A549 (cell line): ENCODE measurements around the gene GRIA3. TPM values are rescaled to one million over a fixed set of nuclear protein-coding genes. Genes with fewer than 3 reads are reported as not detected.

Experiments
- ATAC-seq, 2 experiments: fragments of 200-7000 bp in 1 of 2; fragments of >200 bp in 1 of 2; cut with Nextera tagmentation in 1 of 2; cut with Tn5 transposase in 1 of 2; 3 replicates each; pipeline versions ENCODE4 v1.8.0 to v1.9.1; 2018 to 2020; ENCODE audit warnings: mild to moderate bottlenecking in 1 of 2, moderate library complexity in 1 of 2
- CTCF ChIA-PET: fragments of 300-600 bp; sonication (Branson Sonifier 250); formaldehyde crosslinking; extraction: SDS; loops from one replicate; lab custom pipeline; 2021; ENCODE audit warnings: antibody characterized with exemption, inconsistent platforms; lab: Yijun Ruan, JAX
- POLR2A ChIA-PET: fragments of 350-600 bp; formaldehyde crosslinking; extraction: SDS; loops from one replicate; lab custom pipeline; 2021; ENCODE audit warnings: antibody characterized with exemption, inconsistent platforms; lab: Yijun Ruan, JAX
- DNase-seq, 2 experiments: peaks; one replicate each; pipeline versions ENCODE4 v3.0.0 to v3.0.0-alpha.2; 2011 to 2016; ENCODE audit warnings: low read depth in 1 of 2, low spot score in 1 of 2
- FAIRE-seq: peaks from 2 replicates; lab custom pipeline; 2011; peaks lifted over from hg19 to GRCh38; lab: Jason Lieb, UNC
- H3K27ac ChIP-seq, 2 experiments: fragments of >200 bp; sonication (Bioruptor Twin); formaldehyde crosslinking; 3 replicates each; pipeline ENCODE4 v1.5.1; 2016 to 2017
- H3K4me1 ChIP-seq: fragments of >200 bp; sonication (Bioruptor Twin); formaldehyde crosslinking; 3 replicates; pipeline ENCODE4 v1.6.1; 2016
- H3K4me2 ChIP-seq: fragments of >200 bp; sonication (Bioruptor Twin); formaldehyde crosslinking; 3 replicates; pipeline ENCODE4 v1.6.1; 2016
- H3K4me3 ChIP-seq: fragments of >200 bp; sonication (Bioruptor Twin); formaldehyde crosslinking; 3 replicates; pipeline ENCODE4 v1.5.1; 2016
- H3K9me3 ChIP-seq: fragments of >200 bp; sonication (Bioruptor Twin); formaldehyde crosslinking; 3 replicates; pipeline ENCODE4 v1.6.1; 2016
- CBX8 ChIP-seq: fragments of 200-600 bp; sonication (generic); IDR thresholded peaks from 2 replicates; pipeline ENCODE4 v1.6.1; 2016
- CEBPB ChIP-seq, 2 experiments: fragments of >200 bp in 1 of 2; sonication (Bioruptor Twin) in 1 of 2; formaldehyde crosslinking in 1 of 2; IDR thresholded peaks; 2 replicates each; pipeline ENCODE4 v1.6.1; 2012 to 2016
- CHD2 ChIP-seq: fragments of 150-350 bp; IDR thresholded peaks from 2 replicates; pipeline ENCODE4 v1.6.1; 2014; ENCODE audit warnings: low read length; ENCODE audit not compliant: partially characterized antibody
- CHD4 ChIP-seq: fragments of 200-600 bp; sonication (generic); IDR thresholded peaks from 2 replicates; pipeline ENCODE4 v1.6.1; 2016; ENCODE audit warnings: antibody characterized with exemption, mild to moderate bottlenecking, borderline replicate concordance
- EP300 ChIP-seq, 2 experiments: fragments of >200 bp; sonication (Bioruptor Twin); formaldehyde crosslinking; IDR thresholded peaks; 2 replicates in 1 of 2; 3 replicates in 1 of 2; pipeline ENCODE4 v1.6.1; 2016 to 2017
- FOSB ChIP-seq: fragments of 250-450 bp; sonication (Bioruptor Pico); IDR thresholded peaks from 2 replicates; pipeline ENCODE4 v1.5.0; 2020; ENCODE audit warnings: mild to moderate bottlenecking, moderate library complexity
- FOSL2 ChIP-seq, 2 experiments: fragments of 450-650 bp in 1 of 2; fragments of >200 bp in 1 of 2; sonication (Bioruptor Twin) in 1 of 2; formaldehyde crosslinking; IDR thresholded peaks; 2 replicates each; pipeline versions ENCODE4 v1.5.0 to v1.6.1; 2016 to 2020; ENCODE audit warnings: mild to moderate bottlenecking in 1 of 2, moderate library complexity in 1 of 2
- HOXA7 ChIP-seq: fragments of 250-450 bp; sonication (Bioruptor Pico); IDR thresholded peaks from 2 replicates; pipeline ENCODE4 v1.5.0; 2020; ENCODE audit warnings: mild to moderate bottlenecking, moderate library complexity
- HOXB13 ChIP-seq: fragments of 250-450 bp; sonication (Bioruptor Pico); IDR thresholded peaks from 2 replicates; pipeline ENCODE4 v1.5.0; 2020; ENCODE audit warnings: low read depth, mild to moderate bottlenecking, moderate library complexity
- HOXB5 ChIP-seq: fragments of 250-450 bp; sonication (Bioruptor Pico); IDR thresholded peaks from 2 replicates; pipeline ENCODE4 v1.5.0; 2020; ENCODE audit warnings: mild to moderate bottlenecking, moderate library complexity
- JUN ChIP-seq, 2 experiments: fragments of >200 bp; sonication (Bioruptor Twin); formaldehyde crosslinking; IDR thresholded peaks; 2 replicates in 1 of 2; 3 replicates in 1 of 2; pipeline ENCODE4 v1.6.1; 2016 to 2017
- JUNB ChIP-seq: fragments of >200 bp; sonication (Bioruptor Twin); formaldehyde crosslinking; IDR thresholded peaks from 2 replicates; pipeline ENCODE4 v1.6.1; 2016
- MAZ ChIP-seq: fragments of 150-350 bp; IDR thresholded peaks from 2 replicates; pipeline ENCODE4 v1.6.1; 2014; ENCODE audit warnings: antibody characterized with exemption, low read depth, low read length, borderline replicate concordance
- NFE2L2 ChIP-seq: fragments of 150-350 bp; conservative IDR thresholded peaks from 2 replicates; pipeline ENCODE4 v1.6.1; 2014; ENCODE audit warnings: low read length
- NR3C1 ChIP-seq: fragments of >200 bp; sonication (Bioruptor Twin); formaldehyde crosslinking; IDR thresholded peaks from 3 replicates; pipeline ENCODE4 v1.6.1; 2017
- POLR2AphosphoS2 ChIP-seq: conservative IDR thresholded peaks from 2 replicates; pipeline ENCODE4 v1.6.1; 2012; ENCODE audit warnings: low read length, improper control_type of control experiment, inconsistent platforms
- ZFP36 ChIP-seq: fragments of 450-650 bp; IDR thresholded peaks from 2 replicates; pipeline ENCODE4 v1.6.1; 2014; ENCODE audit warnings: borderline replicate concordance; ENCODE audit not compliant: partially characterized antibody
- ZNF302 ChIP-seq: fragments of 250-450 bp; sonication (Bioruptor Pico); IDR thresholded peaks from 2 replicates; pipeline ENCODE4 v1.9.0; 2021; ENCODE audit warnings: inconsistent platforms, mild to moderate bottlenecking, moderate library complexity
- WGBS: methylation state at CpG from one replicate; pipeline ENCODE4 v1.1.6; 2017; ENCODE audit errors: missing lambda C conversion rate; 5-methylcytosine and 5-hydroxymethylcytosine counted together
- polyA plus RNA-seq, 4 experiments: library from polyadenylated mRNA; depleted of rRNA in 3 of 4; stranded (reverse); fragments of >200 nt; fragmentation: RNase III in 1 of 4; extraction: RNeasy Plus Mini Kit Qiagen cat#74134 plus additional on column Dnase treatment in 1 of 4; gene quantifications; 2 replicates in 3 of 4; 3 replicates in 1 of 4; pipeline ENCODE4 v1.2.3, GENCODE V29; 2011 to 2017
- TF ChIP-seq, protein P1 (sequence below): fragments of 450-650 bp; IDR thresholded peaks from 2 replicates; pipeline ENCODE4 v1.6.1; 2014; ENCODE audit warnings: antibody characterized with exemption
- TF ChIP-seq, protein P2 (sequence below): fragments of 250-450 bp; sonication (Bioruptor Pico); IDR thresholded peaks from 2 replicates; pipeline ENCODE4 v1.5.0; 2020; ENCODE audit warnings: low read depth, mild to moderate bottlenecking, moderate library complexity
- TF ChIP-seq, protein P3 (sequence below): fragments of >200 bp; sonication (Bioruptor Twin); formaldehyde crosslinking; IDR thresholded peaks from 3 replicates; pipeline ENCODE4 v1.6.1; 2016
- TF ChIP-seq, protein P4 (sequence below): IDR thresholded peaks from 2 replicates; pipeline ENCODE4 v1.6.1; 2012; ENCODE audit warnings: low read depth, borderline replicate concordance

GRIA3 gene
- polyA plus RNA-seq, 2 of the 4 experiments (the other 2 are of a cell fraction) = not detected

DNA sequence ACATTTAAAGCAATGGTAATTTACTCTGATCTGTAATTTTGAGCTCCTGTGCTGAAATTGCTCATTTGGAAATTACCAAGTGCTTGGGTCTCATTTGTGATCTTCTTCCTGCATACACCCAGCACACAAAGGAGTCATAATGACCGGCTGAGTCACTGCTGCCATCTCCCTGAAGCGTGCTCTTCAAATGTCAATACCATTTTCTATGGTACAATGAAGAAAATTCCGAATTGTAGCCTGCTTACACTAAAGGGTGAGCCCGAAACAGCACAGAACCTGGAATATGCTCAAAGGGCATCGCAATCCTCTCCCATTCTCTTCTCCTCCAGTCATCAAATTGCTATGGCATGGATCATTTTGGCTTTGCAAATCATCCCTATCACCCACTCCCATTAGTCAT lies 140.5 kb downstream of the GRIA3 start:
- no peak for FAIRE-seq
- WGBS = 60% methylated on average over 5 of the region's 5 CpGs
- no peaks in the 10 kb centered on the region for H3K9me3 ChIP-seq
- ATAC-seq = no peak
- no peak overlapping the region for H3K27ac ChIP-seq
- DNase-seq = no peak
- H3K4me3 ChIP-seq = no peak overlapping the region
- CTCF ChIA-PET = no interaction called here
- H3K4me1 ChIP-seq = no peaks in the 10 kb centered on the region
- POLR2A ChIA-PET = no interaction called here
- TF ChIP-seq JUN (IDR thresholded peaks at IDR 0.05) (no peak), ZNF302 (CRISPR knock-in tag) (no peak), FOSL2 (IDR thresholded peaks at IDR 0.05) (no peak), FOSL2 (CRISPR knock-in tag; IDR thresholded peaks at IDR 0.05) (no peak), HOXB13 (CRISPR knock-in tag) (no peak), CEBPB (IDR thresholded peaks at IDR 0.05) (no peak), CHD4 (no peak), EP300 (IDR thresholded peaks at IDR 0.05) (no peak), MAZ (no peak), POLR2AphosphoS2 (no peak), ZFP36 (no peak), CBX8 (no peak)
- TF ChIP-seq, protein P1, sequence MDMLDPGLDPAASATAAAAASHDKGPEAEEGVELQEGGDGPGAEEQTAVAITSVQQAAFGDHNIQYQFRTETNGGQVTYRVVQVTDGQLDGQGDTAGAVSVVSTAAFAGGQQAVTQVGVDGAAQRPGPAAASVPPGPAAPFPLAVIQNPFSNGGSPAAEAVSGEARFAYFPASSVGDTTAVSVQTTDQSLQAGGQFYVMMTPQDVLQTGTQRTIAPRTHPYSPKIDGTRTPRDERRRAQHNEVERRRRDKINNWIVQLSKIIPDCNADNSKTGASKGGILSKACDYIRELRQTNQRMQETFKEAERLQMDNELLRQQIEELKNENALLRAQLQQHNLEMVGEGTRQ = no peak
- TF ChIP-seq, protein P2, sequence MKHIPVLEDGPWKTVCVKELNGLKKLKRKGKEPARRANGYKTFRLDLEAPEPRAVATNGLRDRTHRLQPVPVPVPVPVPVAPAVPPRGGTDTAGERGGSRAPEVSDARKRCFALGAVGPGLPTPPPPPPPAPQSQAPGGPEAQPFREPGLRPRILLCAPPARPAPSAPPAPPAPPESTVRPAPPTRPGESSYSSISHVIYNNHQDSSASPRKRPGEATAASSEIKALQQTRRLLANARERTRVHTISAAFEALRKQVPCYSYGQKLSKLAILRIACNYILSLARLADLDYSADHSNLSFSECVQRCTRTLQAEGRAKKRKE (CRISPR knock-in tag) = no peak
- TF ChIP-seq, protein P3, sequence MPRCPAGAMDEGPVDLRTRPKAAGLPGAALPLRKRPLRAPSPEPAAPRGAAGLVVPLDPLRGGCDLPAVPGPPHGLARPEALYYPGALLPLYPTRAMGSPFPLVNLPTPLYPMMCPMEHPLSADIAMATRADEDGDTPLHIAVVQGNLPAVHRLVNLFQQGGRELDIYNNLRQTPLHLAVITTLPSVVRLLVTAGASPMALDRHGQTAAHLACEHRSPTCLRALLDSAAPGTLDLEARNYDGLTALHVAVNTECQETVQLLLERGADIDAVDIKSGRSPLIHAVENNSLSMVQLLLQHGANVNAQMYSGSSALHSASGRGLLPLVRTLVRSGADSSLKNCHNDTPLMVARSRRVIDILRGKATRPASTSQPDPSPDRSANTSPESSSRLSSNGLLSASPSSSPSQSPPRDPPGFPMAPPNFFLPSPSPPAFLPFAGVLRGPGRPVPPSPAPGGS = no peak
- no peak overlapping the region for H3K4me2 ChIP-seq

DNA sequence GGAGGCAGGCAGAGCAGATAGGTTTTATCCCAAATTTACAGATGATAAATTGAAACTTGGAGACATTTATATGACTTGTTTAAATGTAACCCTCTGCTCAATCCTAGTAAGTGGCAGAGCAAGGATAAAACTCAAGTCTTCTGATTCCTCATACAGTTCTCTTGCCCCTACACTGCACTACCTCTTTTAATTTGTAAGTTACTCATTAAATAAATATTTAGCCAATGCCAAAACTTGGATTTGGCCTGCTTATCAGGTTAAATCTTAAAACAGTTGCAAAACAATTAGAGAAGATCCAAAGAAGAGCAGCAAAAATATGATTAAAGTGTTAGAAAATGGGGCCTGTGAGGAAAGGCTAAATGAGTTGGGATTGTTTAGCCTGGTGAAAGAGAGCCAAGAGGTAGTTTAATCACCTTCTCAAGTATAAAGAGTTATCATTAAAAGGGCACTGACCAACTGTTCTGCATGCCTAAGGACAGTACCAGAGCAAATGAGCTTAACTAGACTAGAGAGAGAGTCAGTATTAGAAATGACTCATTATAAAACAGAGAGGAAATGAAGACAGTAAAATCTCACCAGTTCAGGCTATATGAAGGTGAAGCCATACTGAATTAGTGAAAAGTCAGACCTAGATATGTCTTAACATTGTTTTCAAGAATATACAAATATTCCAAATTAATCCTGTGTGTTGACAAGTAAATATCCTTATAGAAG lies 146.3 kb downstream of the GRIA3 start:
- no peaks in the 10 kb centered on the region for H3K9me3 ChIP-seq
- no peaks in the 10 kb centered on the region for H3K4me1 ChIP-seq
- DNase-seq (no peak), ATAC-seq (no peak), FAIRE-seq (peak; percentile 74)
- ChIA-PET CTCF (no interaction called here), POLR2A (no interaction called here)
- TF ChIP-seq JUNB (no peak), NFE2L2 (no peak), NR3C1 (no peak), ZNF302 (CRISPR knock-in tag) (no peak), FOSB (CRISPR knock-in tag) (no peak)
- TF ChIP-seq, protein P4, sequence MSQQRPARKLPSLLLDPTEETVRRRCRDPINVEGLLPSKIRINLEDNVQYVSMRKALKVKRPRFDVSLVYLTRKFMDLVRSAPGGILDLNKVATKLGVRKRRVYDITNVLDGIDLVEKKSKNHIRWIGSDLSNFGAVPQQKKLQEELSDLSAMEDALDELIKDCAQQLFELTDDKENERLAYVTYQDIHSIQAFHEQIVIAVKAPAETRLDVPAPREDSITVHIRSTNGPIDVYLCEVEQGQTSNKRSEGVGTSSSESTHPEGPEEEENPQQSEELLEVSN = no peak
- H3K4me3 ChIP-seq = no peak overlapping the region
- H3K27ac ChIP-seq = no peak overlapping the region
- H3K4me2 ChIP-seq = no peak overlapping the region

DNA sequence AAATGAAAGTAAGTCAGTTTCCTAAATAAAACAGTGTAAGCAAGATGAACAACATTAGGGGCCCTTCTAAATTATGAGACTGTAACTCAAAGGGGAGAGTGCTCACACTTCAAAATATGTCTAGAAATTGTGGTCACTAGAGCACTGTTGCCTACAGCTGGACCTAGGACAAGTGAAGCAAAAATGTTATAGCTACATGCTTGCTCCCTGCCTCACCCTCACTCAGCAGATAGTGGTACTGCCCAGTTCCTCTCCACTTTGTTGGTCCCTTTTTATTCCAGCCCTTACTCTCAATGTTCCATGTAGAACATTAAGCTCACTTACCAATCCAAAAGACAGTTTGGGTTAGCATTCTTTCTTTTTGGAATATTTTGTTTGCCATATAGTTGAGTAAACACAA lies 147.3 kb downstream of the GRIA3 start:
- DNase-seq (no peak), FAIRE-seq (peak; percentile 77), ATAC-seq (no peak)
- H3K9me3 ChIP-seq = no peaks in the 10 kb centered on the region
- no peaks in the 10 kb centered on the region for H3K4me1 ChIP-seq
- no peak for TF ChIP-seq HOXB5 (CRISPR knock-in tag)
- TF ChIP-seq EP300 (IDR thresholded peaks at IDR 0.05) = no peak
- TF ChIP-seq HOXA7 (CRISPR knock-in tag) = no peak
- TF ChIP-seq FOSL2 (IDR thresholded peaks at IDR 0.05) = no peak
- TF ChIP-seq FOSL2 (CRISPR knock-in tag; IDR thresholded peaks at IDR 0.05) = no peak
- no peak for TF ChIP-seq CHD2
- no peak for TF ChIP-seq POLR2AphosphoS2
- no peak for TF ChIP-seq CEBPB (IDR thresholded peaks at IDR 0.05)
- H3K4me3 ChIP-seq = no peak overlapping the region
- H3K4me2 ChIP-seq = no peak overlapping the region
- ChIA-PET CTCF (no interaction called here), POLR2A (no interaction called here)
- no peak overlapping the region for H3K27ac ChIP-seq
